ENCODE data around the gene PTPRC.
"Not testable (repeated sequence)": the region's sequence is repeated elsewhere in the genome, so short reads cannot be mapped to it uniquely, and the experiment has no call there.

The PTPRC gene

GRCh38 chr1:198638894-198639635 is at the start of gene PTPRC:
PTPRC (plus strand) TSS chr1:198639040; CDS start chr1:198639269, 229 bp downstream.
- in situ Hi-C loops (cut with MboI; ENCODE audit: low sequenced_read_pairs), result no loop called here
- H3K9me3 ChIP-seq, result no peaks in the 10 kb centered on the region
- H3K36me3 ChIP-seq (replicated peaks), result no peaks in the 10 kb centered on the region
- peaks cover 10% of the 10 kb centered on the region for H3K4me1 ChIP-seq
- no peak within 1 kb of the TSS for H3K4me3 ChIP-seq
- H3K27me3 ChIP-seq (ENCODE audit: low read depth), result no peaks in the 10 kb centered on the region
- DNase-seq (ENCODE audit: low spot score in 2 of 2), result no peak

- Histone ChIP-seq H3K4me3 (no peak overlapping the region), H3K27me3 (ENCODE audit: low read depth) (no peaks in the 10 kb centered on the region), H3K36me3 (replicated peaks) (no peaks in the 10 kb centered on the region), H3K9me3 (no peaks in the 10 kb centered on the region), H3K4me1 (no peaks in the 10 kb centered on the region)
- in situ Hi-C loops (cut with MboI; ENCODE audit: low sequenced_read_pairs), result no loop called here
- DNase-seq (ENCODE audit: low spot score in 2 of 2), result no peak
Measured at GRCh38 chr1:198590454-198590853, 48.4 kb upstream of the PTPRC start.

GRCh38 chr1:198595765-198596164 is 43.1 kb upstream of the PTPRC start:
- Histone ChIP-seq H3K36me3 (replicated peaks) (no peaks in the 10 kb centered on the region), H3K27me3 (ENCODE audit: low read depth) (no peaks in the 10 kb centered on the region), H3K4me3 (no peak overlapping the region), H3K4me1 (no peaks in the 10 kb centered on the region), H3K9me3 (no peaks in the 10 kb centered on the region)
- no peak for DNase-seq (ENCODE audit: low spot score in 2 of 2)
- in situ Hi-C loops (cut with MboI; ENCODE audit: low sequenced_read_pairs), result no loop called here

- Histone ChIP-seq H3K9me3 (no peaks in the 10 kb centered on the region), H3K4me3 (no peak overlapping the region), H3K36me3 (replicated peaks) (no peaks in the 10 kb centered on the region), H3K27me3 (ENCODE audit: low read depth) (no peaks in the 10 kb centered on the region), H3K4me1 (no peaks in the 10 kb centered on the region)
- in situ Hi-C loops (cut with MboI; ENCODE audit: low sequenced_read_pairs), result no loop called here
- DNase-seq (ENCODE audit: low spot score in 2 of 2), result no peak
Measured at GRCh38 chr1:198597690-198598430, 41.0 kb upstream of the PTPRC start.

GRCh38 chr1:198598796-198599321 is 40.0 kb upstream of the PTPRC start:
- Histone ChIP-seq H3K4me3 (no peak overlapping the region), H3K36me3 (replicated peaks) (no peaks in the 10 kb centered on the region), H3K9me3 (no peaks in the 10 kb centered on the region), H3K4me1 (no peaks in the 10 kb centered on the region), H3K27me3 (ENCODE audit: low read depth) (no peaks in the 10 kb centered on the region)
- in situ Hi-C loops (cut with MboI; ENCODE audit: low sequenced_read_pairs), result no loop called here
- no peak for DNase-seq (ENCODE audit: low spot score in 2 of 2)

- in situ Hi-C loops (cut with MboI; ENCODE audit: low sequenced_read_pairs), result no loop called here
- Histone ChIP-seq H3K9me3 (no peaks in the 10 kb centered on the region), H3K4me1 (no peaks in the 10 kb centered on the region), H3K36me3 (replicated peaks) (no peaks in the 10 kb centered on the region), H3K4me3 (no peak overlapping the region), H3K27me3 (ENCODE audit: low read depth) (no peaks in the 10 kb centered on the region)
- DNase-seq (ENCODE audit: low spot score in 2 of 2), result no peak
Measured at GRCh38 chr1:198599749-198600148, 39.1 kb upstream of the PTPRC start.

GRCh38 chr1:198600906-198601305 is 37.9 kb upstream of the PTPRC start:
- no peaks in the 10 kb centered on the region for H3K4me1 ChIP-seq
- no peak for DNase-seq (ENCODE audit: low spot score in 2 of 2)

GRCh38 chr1:198601310-198601709 is 37.5 kb upstream of the PTPRC start:
- H3K4me3 ChIP-seq; in situ Hi-C loops (cut with MboI; ENCODE audit: low sequenced_read_pairs); H3K4me1 ChIP-seq: not testable (repeated sequence)

More at GRCh38 chr1:198600906-198601305, 37.9 kb upstream of the PTPRC start:
- in situ Hi-C loops (cut with MboI; ENCODE audit: low sequenced_read_pairs), result no loop called here
- H3K9me3 ChIP-seq, result no peaks in the 10 kb centered on the region
- H3K36me3 ChIP-seq (replicated peaks), result no peaks in the 10 kb centered on the region
- no peaks in the 10 kb centered on the region for H3K27me3 ChIP-seq (ENCODE audit: low read depth)
- no peak overlapping the region for H3K4me3 ChIP-seq

GRCh38 chr1:198601936-198602889 is 36.6 kb upstream of the PTPRC start:
- H3K4me3 ChIP-seq, result no peak overlapping the region
- no peak for DNase-seq (ENCODE audit: low spot score in 2 of 2)
- H3K27me3 ChIP-seq (ENCODE audit: low read depth), result no peaks in the 10 kb centered on the region
- H3K9me3 ChIP-seq, result no peaks in the 10 kb centered on the region
- in situ Hi-C loops (cut with MboI; ENCODE audit: low sequenced_read_pairs), result no loop called here
- H3K36me3 ChIP-seq (replicated peaks), result no peaks in the 10 kb centered on the region
- no peaks in the 10 kb centered on the region for H3K4me1 ChIP-seq

More at GRCh38 chr1:198601310-198601709, 37.5 kb upstream of the PTPRC start:
- not testable (repeated sequence) for DNase-seq (ENCODE audit: low spot score in 2 of 2); H3K36me3 ChIP-seq (replicated peaks); H3K9me3 ChIP-seq; H3K27me3 ChIP-seq (ENCODE audit: low read depth)

- no peak for DNase-seq (ENCODE audit: low spot score in 2 of 2)
- H3K9me3 ChIP-seq, result no peaks in the 10 kb centered on the region
- in situ Hi-C loops (cut with MboI; ENCODE audit: low sequenced_read_pairs), result no loop called here
- no peaks in the 10 kb centered on the region for H3K36me3 ChIP-seq (replicated peaks)
- no peaks in the 10 kb centered on the region for H3K27me3 ChIP-seq (ENCODE audit: low read depth)
- no peaks in the 10 kb centered on the region for H3K4me1 ChIP-seq
- H3K4me3 ChIP-seq, result no peak overlapping the region
Measured at GRCh38 chr1:198604975-198605374, 33.9 kb upstream of the PTPRC start.

GRCh38 chr1:198605406-198605805 is 33.4 kb upstream of the PTPRC start:
- Histone ChIP-seq H3K36me3 (replicated peaks) (no peaks in the 10 kb centered on the region), H3K4me1 (no peaks in the 10 kb centered on the region), H3K27me3 (ENCODE audit: low read depth) (no peaks in the 10 kb centered on the region), H3K4me3 (no peak overlapping the region), H3K9me3 (no peaks in the 10 kb centered on the region)
- DNase-seq (ENCODE audit: low spot score in 2 of 2), result no peak
- in situ Hi-C loops (cut with MboI; ENCODE audit: low sequenced_read_pairs), result no loop called here

GRCh38 chr1:198606020-198606438 is 32.8 kb upstream of the PTPRC start:
- no peaks in the 10 kb centered on the region for H3K4me1 ChIP-seq
- no peaks in the 10 kb centered on the region for H3K36me3 ChIP-seq (replicated peaks)
- in situ Hi-C loops (cut with MboI; ENCODE audit: low sequenced_read_pairs), result no loop called here
- no peak for DNase-seq (ENCODE audit: low spot score in 2 of 2)
- no peaks in the 10 kb centered on the region for H3K27me3 ChIP-seq (ENCODE audit: low read depth)
- no peak overlapping the region for H3K4me3 ChIP-seq
- no peaks in the 10 kb centered on the region; the same call in 1 of the 2 replicates for H3K9me3 ChIP-seq

- no peaks in the 10 kb centered on the region for H3K4me1 ChIP-seq
- no peak for DNase-seq (ENCODE audit: low spot score in 2 of 2)
- no peaks in the 10 kb centered on the region for H3K27me3 ChIP-seq (ENCODE audit: low read depth)
- H3K36me3 ChIP-seq (replicated peaks), result no peaks in the 10 kb centered on the region
- H3K9me3 ChIP-seq, result no peaks in the 10 kb centered on the region; the same call in 1 of the 2 replicates
- in situ Hi-C loops (cut with MboI; ENCODE audit: low sequenced_read_pairs), result no loop called here
- H3K4me3 ChIP-seq, result no peak overlapping the region
Measured at GRCh38 chr1:198607714-198608113, 31.1 kb upstream of the PTPRC start.
